ENCODE data around the gene NEAT1.

NEAT1 gene

DNA sequence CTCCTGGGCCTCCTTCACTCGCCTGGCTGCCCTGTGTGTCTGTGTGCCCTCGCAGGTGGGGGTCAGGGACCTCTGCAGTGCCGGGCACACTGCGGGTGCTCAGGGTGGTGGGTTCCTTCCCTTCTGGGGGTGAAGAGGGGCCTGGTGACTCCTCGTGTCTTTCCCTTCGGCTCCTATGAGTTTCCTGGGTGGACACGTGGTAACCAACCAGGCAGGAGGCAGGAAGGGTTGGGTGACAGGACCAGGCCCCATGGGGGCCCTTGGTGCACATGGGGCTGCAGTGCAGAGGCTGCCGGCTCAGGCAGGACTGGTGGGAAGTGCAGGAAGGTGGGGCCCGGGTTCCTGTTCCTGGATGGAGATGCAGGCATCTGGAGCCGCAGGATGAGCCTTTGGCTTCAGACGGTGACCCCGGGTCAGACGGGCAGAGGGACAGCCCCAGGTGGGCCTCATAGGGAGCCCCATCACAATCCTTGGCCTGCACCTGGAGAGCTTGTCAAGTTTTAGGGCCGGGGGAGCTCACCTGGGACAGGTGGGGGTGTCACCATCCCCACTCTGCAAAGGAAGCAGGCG is 26.6 kb upstream of the NEAT1 start:
- TF ChIP-seq, protein P1, sequence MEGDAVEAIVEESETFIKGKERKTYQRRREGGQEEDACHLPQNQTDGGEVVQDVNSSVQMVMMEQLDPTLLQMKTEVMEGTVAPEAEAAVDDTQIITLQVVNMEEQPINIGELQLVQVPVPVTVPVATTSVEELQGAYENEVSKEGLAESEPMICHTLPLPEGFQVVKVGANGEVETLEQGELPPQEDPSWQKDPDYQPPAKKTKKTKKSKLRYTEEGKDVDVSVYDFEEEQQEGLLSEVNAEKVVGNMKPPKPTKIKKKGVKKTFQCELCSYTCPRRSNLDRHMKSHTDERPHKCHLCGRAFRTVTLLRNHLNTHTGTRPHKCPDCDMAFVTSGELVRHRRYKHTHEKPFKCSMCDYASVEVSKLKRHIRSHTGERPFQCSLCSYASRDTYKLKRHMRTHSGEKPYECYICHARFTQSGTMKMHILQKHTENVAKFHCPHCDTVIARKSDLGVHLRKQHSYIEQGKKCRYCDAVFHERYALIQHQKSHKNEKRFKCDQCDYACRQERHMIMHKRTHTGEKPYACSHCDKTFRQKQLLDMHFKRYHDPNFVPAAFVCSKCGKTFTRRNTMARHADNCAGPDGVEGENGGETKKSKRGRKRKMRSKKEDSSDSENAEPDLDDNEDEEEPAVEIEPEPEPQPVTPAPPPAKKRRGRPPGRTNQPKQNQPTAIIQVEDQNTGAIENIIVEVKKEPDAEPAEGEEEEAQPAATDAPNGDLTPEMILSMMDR (IDR thresholded peaks at IDR 0.05; ENCODE audit: borderline replicate concordance, insufficient read depth, low read depth, low read length): no peak
- H3K4me3 ChIP-seq (ENCODE audit: low read depth, low read length): no peak overlapping the region

DNA sequence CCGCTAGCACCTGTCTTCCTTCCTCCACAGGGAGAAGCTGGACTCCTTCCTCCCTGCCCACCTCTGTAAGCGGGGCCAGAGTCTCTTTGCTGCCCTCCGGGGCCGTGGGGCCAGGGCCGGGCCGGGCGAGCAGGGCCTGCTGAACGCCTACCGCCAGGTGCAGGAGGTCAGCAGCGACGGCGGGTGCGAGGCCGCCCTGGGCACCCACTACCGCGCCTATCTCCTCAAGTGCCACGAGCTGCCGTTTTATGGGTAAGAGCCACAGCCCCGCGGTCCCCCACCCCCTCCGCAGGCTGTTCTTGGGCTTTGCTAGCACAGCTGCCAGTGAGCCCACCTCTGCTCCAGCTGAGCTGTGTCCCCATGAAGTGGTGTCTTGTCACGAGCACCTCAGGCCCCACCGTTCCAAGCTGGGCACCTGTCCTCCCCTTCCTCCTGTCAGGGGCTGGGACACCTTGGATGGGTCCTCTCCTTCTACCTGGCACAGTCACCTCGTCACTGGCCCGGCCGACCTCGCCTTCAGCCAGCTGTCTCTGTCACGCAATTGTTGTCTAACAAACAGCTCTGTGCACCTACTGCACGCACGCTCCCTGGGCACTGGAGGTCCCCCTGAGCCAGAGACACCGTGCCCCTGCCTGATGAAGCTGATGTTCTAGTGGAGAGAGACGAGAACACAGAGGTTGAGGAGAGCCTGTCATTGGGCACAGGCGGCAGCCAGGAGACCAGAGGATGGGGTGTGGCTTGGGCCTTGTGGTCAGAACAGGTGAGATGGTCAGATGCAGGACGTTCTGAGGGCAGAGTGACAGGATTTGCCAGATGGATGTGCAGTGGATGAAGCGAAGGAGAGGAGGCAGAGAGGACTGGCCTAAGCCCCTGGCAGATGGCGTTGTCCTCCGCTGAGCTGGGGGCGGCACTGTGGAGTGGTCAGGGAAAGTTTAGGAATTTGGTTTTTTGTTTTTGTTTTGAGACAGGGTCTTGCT is 25.5 kb upstream of the NEAT1 start:
- H3K4me3 ChIP-seq (ENCODE audit: low read depth, low read length): no peak overlapping the region
- TF ChIP-seq, protein P1 (IDR thresholded peaks at IDR 0.05; ENCODE audit: borderline replicate concordance, insufficient read depth, low read depth, low read length): no peak

DNA sequence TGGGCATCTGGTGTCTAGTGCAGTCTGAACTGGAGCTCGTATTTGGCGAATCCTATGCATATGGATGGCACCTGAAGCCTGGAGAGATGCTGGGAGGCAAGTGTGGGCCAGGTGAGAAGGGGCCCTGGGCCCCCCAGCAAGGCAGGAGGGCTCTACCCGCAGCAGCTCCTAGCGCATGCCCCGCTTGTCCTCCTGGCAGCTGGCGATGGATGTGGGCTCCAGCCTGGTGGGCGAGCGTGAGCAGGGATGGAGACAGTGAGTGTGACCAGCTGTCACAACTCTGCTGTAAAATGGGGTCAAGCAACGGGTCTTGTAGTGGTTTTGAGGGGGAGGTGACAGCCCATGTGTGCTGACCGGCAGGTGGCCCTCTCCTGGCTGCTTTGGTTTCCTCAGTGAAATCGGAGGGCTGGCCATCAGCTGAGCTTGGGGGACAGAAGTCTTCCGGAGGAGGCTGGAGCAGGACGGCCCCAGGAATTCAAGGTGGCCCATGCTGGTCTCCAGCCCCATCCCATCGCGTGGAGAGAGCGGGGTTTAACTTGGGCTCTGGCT is 24.2 kb upstream of the NEAT1 start:
- TF ChIP-seq, protein P1 (IDR thresholded peaks at IDR 0.05; ENCODE audit: borderline replicate concordance, insufficient read depth, low read depth, low read length): no peak
- no peak overlapping the region for H3K4me3 ChIP-seq (ENCODE audit: low read depth, low read length)

DNA sequence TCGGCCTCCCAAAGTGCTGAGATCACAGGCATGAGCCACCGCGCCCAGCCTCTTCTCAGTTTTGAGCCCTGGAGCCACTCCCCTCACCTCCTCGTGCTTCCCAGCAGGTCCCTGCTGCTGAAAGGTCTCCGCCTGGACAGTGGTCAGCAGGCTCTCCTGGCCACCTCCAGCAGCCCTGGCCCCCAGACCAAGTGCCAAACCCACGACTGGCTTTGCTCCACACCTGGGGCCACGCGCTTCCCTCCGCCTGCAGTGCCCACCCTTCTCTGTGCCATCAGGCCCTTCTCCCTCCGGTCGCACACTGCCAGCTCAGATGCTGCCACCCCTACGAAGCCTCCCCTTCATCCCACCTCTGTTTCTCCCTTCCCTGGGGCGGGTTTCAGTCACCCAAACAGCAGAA is 23.3 kb upstream of the NEAT1 start:
- TF ChIP-seq, protein P1 (IDR thresholded peaks at IDR 0.05; ENCODE audit: borderline replicate concordance, insufficient read depth, low read depth, low read length): no peak
- H3K4me3 ChIP-seq (ENCODE audit: low read depth, low read length): no peak overlapping the region

DNA sequence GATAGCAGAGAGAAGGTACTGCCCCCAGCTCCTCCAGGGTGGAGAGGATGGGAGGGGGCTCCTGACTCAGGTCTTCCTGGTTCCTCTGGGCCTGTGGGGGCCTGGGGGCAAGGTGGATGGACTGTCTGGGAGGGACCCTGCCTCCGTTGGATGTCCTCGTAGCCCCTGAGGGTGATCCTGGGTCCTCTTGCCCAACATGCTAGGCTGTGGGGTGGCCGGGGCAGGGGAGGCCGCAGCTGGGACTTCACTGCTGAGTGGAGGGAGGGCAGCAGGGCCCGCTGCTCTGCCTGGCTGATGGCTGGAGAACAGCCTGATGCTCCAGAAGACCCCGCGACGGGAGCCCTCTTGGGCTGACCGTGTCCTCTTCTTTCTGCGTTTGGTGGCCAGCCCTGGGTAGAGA is 22.8 kb upstream of the NEAT1 start:
- H3K4me3 ChIP-seq (ENCODE audit: low read depth, low read length): no peak overlapping the region
- TF ChIP-seq, protein P1 (IDR thresholded peaks at IDR 0.05; ENCODE audit: borderline replicate concordance, insufficient read depth, low read depth, low read length): no peak

DNA sequence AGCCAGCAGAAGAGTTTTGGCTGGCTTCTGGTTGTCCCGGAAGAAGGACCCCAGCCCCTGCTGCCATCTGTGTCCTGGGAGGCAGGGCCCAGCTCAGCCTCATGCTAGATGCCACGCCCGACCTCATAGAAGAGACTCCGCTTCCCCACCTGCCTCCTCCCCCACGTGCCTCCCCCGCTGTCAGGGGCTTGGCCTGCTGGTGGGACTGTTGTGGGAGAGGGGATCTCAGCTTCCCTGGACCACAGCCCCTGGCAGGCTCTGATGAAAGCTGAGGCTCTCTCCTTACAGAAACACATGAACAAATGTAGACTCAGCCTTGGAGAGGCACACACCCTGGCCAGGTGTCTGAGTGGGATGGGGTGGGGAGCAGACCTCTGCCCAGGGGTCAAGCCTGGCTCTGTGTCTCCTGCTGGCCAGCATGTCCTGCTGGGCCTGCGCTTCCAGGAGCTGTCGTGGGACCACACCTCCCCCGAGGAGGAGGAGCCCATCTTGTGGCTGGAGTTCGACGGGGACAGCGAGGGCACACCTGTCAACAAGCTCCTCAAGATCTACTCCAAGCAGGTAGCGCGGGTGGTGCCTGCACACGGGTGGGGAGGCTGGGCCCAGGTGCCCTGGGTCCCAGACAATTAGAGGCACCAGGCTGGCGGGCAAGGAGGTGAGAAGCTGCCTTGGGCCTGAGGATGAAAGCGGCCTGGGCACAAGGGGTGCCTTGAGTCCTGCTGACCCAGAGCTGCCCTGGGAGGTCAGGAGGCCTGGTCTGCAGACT is 22.1 kb upstream of the NEAT1 start:
- TF ChIP-seq, protein P1 (IDR thresholded peaks at IDR 0.05; ENCODE audit: borderline replicate concordance, insufficient read depth, low read depth, low read length): no peak
- H3K4me3 ChIP-seq (ENCODE audit: low read depth, low read length): no peak overlapping the region

Measured in GM12875 (cell line).